Adrenal gland (tissue), 5 donors: Measurements from ENCODE around the gene NCLN.

ENCODE experiments used
- CTCF ChIP-seq, 6 experiments: fragments of 450-650 bp in 4 of 6; fragments of 200-600 bp in 2 of 6; sonication (generic) in 1 of 6; IDR thresholded peaks; 1 replicate in 5 of 6; 2 replicates in 1 of 6; pipeline versions ENCODE4 v1.5.1 to v1.8.0; 2016 to 2021; ENCODE audit warnings: antibody characterized with exemption in 6 of 6, mild to moderate bottlenecking in 2 of 6, moderate library complexity in 1 of 6
- POLR2A ChIP-seq, 2 donors: fragments of 450-650 bp; IDR thresholded peaks; one replicate each; pipeline ENCODE4 v1.6.1; 2017; ENCODE audit warnings: antibody characterized with exemption in 2 of 2, mild to moderate bottlenecking in 2 of 2, moderate library complexity in 1 of 2
- donor health status: DM: no; HTN: no; CAD: no.

- TF ChIP-seq POLR2A (IDR thresholded peaks at IDR 0.05) (no peak), CTCF (IDR thresholded peaks at IDR 0.05) (no peak)
Measured at GRCh38 chr19:3153286-3154230, 32.2 kb upstream of the NCLN start.
